Measurements from ENCODE around the gene CD36. TPM values are rescaled to one million over a fixed set of nuclear protein-coding genes. Genes with fewer than 3 reads are reported as not detected.
A peak's percentile ranks its signal among the peaks of the same experiment; 100 is the strongest.

CD36 gene
- total and polyA plus RNA-seq, 2 donors (not counting 3 experiments of a cell fraction or from before 2014, with no cell fraction given), result 0.58 to 0.87 TPM

GRCh38 chr7:80611779-80612178, 26.7 kb upstream of the CD36 start:
- dilution Hi-C loops (cut with MboI; ENCODE audit: extremely low pct_ligation_motif_present, low sequenced_read_pairs), result no loop called here
- no peaks in the 10 kb centered on the region for H3K27me3 ChIP-seq (ENCODE audit: control insufficient read depth in 2 of 2, insufficient read depth in 2 of 2, low read length in 2 of 2)
- no peak overlapping the region for H2AFZ ChIP-seq (ENCODE audit: low read depth, low read length)
- TF ChIP-seq EZH2 (IDR thresholded peaks at IDR 0.05; ENCODE audit: borderline replicate concordance, low read depth, low read length, severe bottlenecking) (no peak), JUN (IDR thresholded peaks at IDR 0.05; ENCODE audit: borderline replicate concordance, insufficient read depth, insufficient read length, low read depth) (no peak), CTCF (IDR thresholded peaks at IDR 0.05; ENCODE audit: extremely low read depth in 1 of 2, insufficient read depth in 1 of 2, low read depth in 1 of 2, low read length in 2 of 2) (no peak), POLR2A (IDR thresholded peaks at IDR 0.05; ENCODE audit: low read depth, low read length) (no peak), MAX (IDR thresholded peaks at IDR 0.05; ENCODE audit: insufficient read depth, insufficient read length) (no peak), FOS (IDR thresholded peaks at IDR 0.05; ENCODE audit: borderline replicate concordance, insufficient read depth, low read length) (no peak), MYC (IDR thresholded peaks at IDR 0.05; ENCODE audit: low read depth, low read length) (no peak), GATA2 (IDR thresholded peaks at IDR 0.05; ENCODE audit: insufficient read depth, insufficient read length, low read depth, low read length) (no peak), POLR2AphosphoS5 (IDR thresholded peaks at IDR 0.05; ENCODE audit: insufficient read depth, low read depth, low read length) (no peak)
- no peak overlapping the region for H3K4me2 ChIP-seq (ENCODE audit: insufficient read depth, low read length)
- H3K4me3 ChIP-seq (replicated peaks in 1 of 3; ENCODE audit: insufficient read depth in 1 of 3, low read depth in 1 of 3, low read length in 3 of 3), result no peak overlapping the region
- ChIA-PET CTCF (interaction anchor here (0.6 to 1.4 kb wide), 2 partner anchors 39 to 53 kb away, joined by 3 read pairs; no protein-coding TSS in a partner anchor), POLR2A (no interaction called here)
- no peaks in the 10 kb centered on the region for H3K79me2 ChIP-seq (ENCODE audit: control insufficient read depth, insufficient read depth, low read length)
- no peaks in the 10 kb centered on the region for H4K20me1 ChIP-seq (replicated peaks; ENCODE audit: control insufficient read depth, extremely low read depth, insufficient read depth, low read length)
- H3K9ac ChIP-seq (replicated peaks; ENCODE audit: extremely low read depth, insufficient read depth, low read length), result no peak overlapping the region
- no peak overlapping the region for H3K27ac ChIP-seq (ENCODE audit: insufficient read depth, low read depth, low read length)
- BruUV-seq (replicated peaks), result no TSS peak
- no peaks in the 10 kb centered on the region for H3K36me3 ChIP-seq (ENCODE audit: control insufficient read depth in 2 of 2, extremely low read depth in 1 of 2, insufficient read depth in 2 of 2, low read length in 2 of 2)
- FAIRE-seq, result no peak
- H3K9me3 ChIP-seq (replicated peaks; ENCODE audit: control insufficient read depth, insufficient read depth, low read length), result no peaks in the 10 kb centered on the region
- H3K4me1 ChIP-seq (ENCODE audit: control insufficient read depth, extremely low read depth, insufficient read depth, low read length), result peaks cover 2% of the 10 kb centered on the region
- intact Hi-C loops (cut with micrococcal nuclease), result no loop called here
- no peaks in the 10 kb centered on the region for H3K9me1 ChIP-seq (replicated peaks; ENCODE audit: control insufficient read depth, extremely low read depth, insufficient read depth, low read length)
- DNase-seq (ENCODE audit: low read depth, low spot score), result peak; percentile 48
